K562 (cell line): ENCODE measurements around the gene HOXB3. TPM values are rescaled to one million over a fixed set of nuclear protein-coding genes. Genes with fewer than 3 reads are reported as not detected.

Experiments
- AFF1 ChIP-seq, 2 experiments: fragments of 450-650 bp; IDR thresholded peaks; 2 replicates each; pipeline ENCODE4 v1.6.1; 2018; ENCODE audit warnings: mild to moderate bottlenecking in 2 of 2, low read depth in 1 of 2; ENCODE audit not compliant: partially characterized antibody in 2 of 2
- CBFA2T2 ChIP-seq: fragments of 450-650 bp; conservative IDR thresholded peaks from 2 replicates; pipeline ENCODE4 v1.6.1; 2017; ENCODE audit warnings: mild to moderate bottlenecking
- EGR1 ChIP-seq: fragments of 450-650 bp; conservative IDR thresholded peaks from 2 replicates; pipeline ENCODE4 v1.6.1; 2017; ENCODE audit warnings: mild to moderate bottlenecking
- HNRNPK ChIP-seq: fragments of 200-400 bp; formaldehyde crosslinking; IDR thresholded peaks from one replicate; pipeline ENCODE4 v1.6.1; 2018; ENCODE audit warnings: mild to moderate bottlenecking, low read depth, low read length; ENCODE audit not compliant: poor library complexity, severe bottlenecking
- KHSRP ChIP-seq: fragments of 450-650 bp; IDR thresholded peaks from 2 replicates; pipeline ENCODE4 v1.6.1; 2017
- PBX2 ChIP-seq, 2 experiments: IDR thresholded peaks in 1 of 2; conservative IDR thresholded peaks in 1 of 2; 2 replicates each; pipeline ENCODE4 v1.6.1; 2016; ENCODE audit warnings: low read depth in 2 of 2, mild to moderate bottlenecking in 1 of 2, missing compliant biosample characterization in 1 of 2, missing genetic modification characterization in 1 of 2, moderate library complexity in 1 of 2
- PHF8 ChIP-seq: fragments of 200-600 bp; sonication (generic); IDR thresholded peaks from 2 replicates; pipeline ENCODE4 v1.6.1; 2012; ENCODE audit warnings: mixed run types, mild to moderate bottlenecking, inconsistent platforms, low read length, moderate library complexity, borderline replicate concordance
- RBFOX2 ChIP-seq: fragments of 200-400 bp; formaldehyde crosslinking; IDR thresholded peaks from 2 replicates; pipeline ENCODE4 v1.6.1; 2017; ENCODE audit warnings: low read depth, mild to moderate bottlenecking, low read length, moderate library complexity
- SP1 ChIP-seq: sonication (generic); formaldehyde crosslinking; IDR thresholded peaks from 2 replicates; pipeline ENCODE4 v1.8.1; 2022; ENCODE audit warnings: mild to moderate bottlenecking, missing genetic modification reagents
- ZNF592 ChIP-seq: fragments of 450-650 bp; IDR thresholded peaks from 2 replicates; pipeline ENCODE4 v1.6.1; 2017; ENCODE audit warnings: antibody characterized with exemption, mild to moderate bottlenecking
- ZNF644 ChIP-seq: fragments of 200-800 bp; sonication (Bioruptor generic); IDR thresholded peaks from 2 replicates; pipeline ENCODE4 v1.6.1; 2016; ENCODE audit warnings: low read depth, missing genetic modification characterization, missing compliant biosample characterization
- ZNF740 ChIP-seq, 3 experiments: fragments of 200-800 bp in 1 of 3; sonication (Bioruptor generic) in 1 of 3; sonication (generic) in 1 of 3; formaldehyde crosslinking in 1 of 3; IDR thresholded peaks; 2 replicates each; pipeline versions ENCODE4 v1.6.1 to v1.8.0; 2016 to 2022; ENCODE audit warnings: mild to moderate bottlenecking in 2 of 3, missing compliant biosample characterization in 2 of 3, missing genetic modification characterization in 2 of 3, missing genetic modification reagents in 1 of 3
- polyA plus RNA-seq, 8 experiments: library from polyadenylated mRNA; depleted of rRNA in 4 of 8; stranded (reverse) in 5 of 8; unstranded in 3 of 8; fragments of >200 nt; fragmentation: Nextera tagmentation in 2 of 8; fragmentation: Illumina TruSeq in 1 of 8; extraction: Ambion mirVana in 2 of 8; extraction: Trizol in 1 of 8; gene quantifications; 2 replicates each; pipeline versions ENCODE4 v1.2.1 to v1.2.3, GENCODE V29; 2011 to 2014; ENCODE audit warnings: inconsistent platforms in 1 of 8, missing spikeins in 1 of 8
- total RNA-seq, 7 experiments: library from RNA; depleted of rRNA in 6 of 7; stranded (reverse); fragments of >200 nt in 6 of 7; fragmentation: Illumina TruSeq in 2 of 7; extraction: Trizol in 2 of 7; gene quantifications; 2 replicates each; pipeline versions ENCODE4 v1.2.1 to v1.2.3, GENCODE V29; 2011 to 2021; ENCODE audit warnings: low replicate concordance in 1 of 7

Gene HOXB3
- total and polyA plus RNA-seq, 9 of the 15 experiments (the other 6 are each of a cell fraction or from before 2014, with no cell fraction given), result 2.4 to 41.3 (median 20.2) TPM

- TF ChIP-seq ZNF644 (tag) (0 out of 2 replicates have a peak, but pooled peaks have one; percentile 17), PHF8 (peak; percentile 25; the same call in 1 of the 2 replicates), KHSRP (no peak), ZNF740 (CRISPR knock-in tag; IDR thresholded peaks at IDR 0.05) (no peak), ZNF740 (tag; IDR thresholded peaks at IDR 0.05) (0 out of 4 replicates have a peak, but pooled peaks of 1 of the 2 experiments have one; percentile 25), SP1 (peak; percentile 5; the same call in 1 of the 2 replicates), HNRNPK (no peak), ZNF592 (peak; percentile 41), RBFOX2 (peak; percentile 41; the same call in 1 of the 2 replicates), AFF1 (IDR thresholded peaks at IDR 0.05; ENCODE audit: low read depth in 1 of 2, partially characterized antibody in 2 of 2) (peak in 1 of 2 experiments; percentile 54), PBX2 (CRISPR knock-in tag; IDR thresholded peaks at IDR 0.05; ENCODE audit: low read depth) (no peak), PBX2 (tag; conservative IDR thresholded peaks at IDR 0.05; ENCODE audit: low read depth) (peak; percentile 63; the same call in 1 of the 2 replicates), EGR1 (peak; percentile 75), CBFA2T2 (0 out of 2 replicates have a peak, but pooled peaks have one; percentile 5)
These were observed 37.8 kb upstream of the HOXB3 start (continued) for GRCh38 chr17:48627623-48628521.
